Measurements from ENCODE around the gene STX8.

STX8 gene

GRCh38 chr17:9334536-9335446 is 240.8 kb downstream of the STX8 start:
- DNase-seq = no peak

- no peak for DNase-seq
Observed at GRCh38 chr17:9332132-9332494, 243.5 kb downstream of the STX8 start.

GRCh38 chr17:9331279-9332131 is 244.1 kb downstream of the STX8 start:
- no peak for DNase-seq

- no peak for DNase-seq
Observed at GRCh38 chr17:9330611-9331271, 244.9 kb downstream of the STX8 start.

GRCh38 chr17:9330141-9330540 is 245.5 kb downstream of the STX8 start:
- no peak for DNase-seq

- no peak for DNase-seq
Observed at GRCh38 chr17:9329251-9329921, 246.2 kb downstream of the STX8 start.

- DNase-seq = no peak
Observed at GRCh38 chr17:9324864-9325263, 250.8 kb downstream of the STX8 start.

- DNase-seq = no peak
Observed at GRCh38 chr17:9322326-9322725, 253.3 kb downstream of the STX8 start.

GRCh38 chr17:9321890-9322289 is 253.7 kb downstream of the STX8 start:
- no peak for DNase-seq

- DNase-seq = no peak
Observed at GRCh38 chr17:9315360-9315759, 260.3 kb downstream of the STX8 start.

- DNase-seq = no peak
Observed at GRCh38 chr17:9313346-9313745, 262.3 kb downstream of the STX8 start.

- DNase-seq = no peak
Observed at GRCh38 chr17:9309216-9309615, 266.4 kb downstream of the STX8 start.

- no peak for DNase-seq
Observed at GRCh38 chr17:9308069-9308468, 267.6 kb downstream of the STX8 start.

GRCh38 chr17:9307313-9307998 is 268.2 kb downstream of the STX8 start:
- no peak for DNase-seq

- no peak for DNase-seq
Observed at GRCh38 chr17:9306086-9306485, 269.5 kb downstream of the STX8 start.

GRCh38 chr17:9299695-9300094 is 275.9 kb downstream of the STX8 start:
- DNase-seq = no peak

- DNase-seq = no peak
Observed at GRCh38 chr17:9298776-9299295, 276.8 kb downstream of the STX8 start.

- DNase-seq = no peak
Observed at GRCh38 chr17:9298135-9298534, 277.5 kb downstream of the STX8 start.

- DNase-seq = no peak
Observed at GRCh38 chr17:9294661-9295210, 280.9 kb downstream of the STX8 start.

- no peak for DNase-seq
Observed at GRCh38 chr17:9292561-9292941, 283.1 kb downstream of the STX8 start.

GRCh38 chr17:9291912-9292560 is 283.6 kb downstream of the STX8 start:
- no peak for DNase-seq
